Thyroid gland (tissue), 4 donors: ENCODE measurements around the gene IL17RA. TPM values are rescaled to one million over a fixed set of nuclear protein-coding genes. Genes with fewer than 3 reads are reported as not detected.
"Not testable (repeated sequence)": the region's sequence is repeated elsewhere in the genome, so short reads cannot be mapped to it uniquely, and the experiment has no call there.

Experiments
- DNase-seq, 2 donors: peaks; one replicate each; pipeline ENCODE4 v3.0.0-alpha.2; 2019
- H3K27ac ChIP-seq, 3 donors: fragments of 200-600 bp; sonication (generic); 1 replicate in 2 of 3; 2 replicates in 1 of 3; pipeline ENCODE4 v1.5.1; 2016 to 2019; ENCODE audit warnings: mild to moderate bottlenecking in 1 of 3, moderate library complexity in 1 of 3
- H3K27me3 ChIP-seq: fragments of 200-600 bp; sonication (generic); one replicate; pipeline ENCODE4 v1.5.1; 2019
- H3K36me3 ChIP-seq, 2 donors: fragments of 200-600 bp; sonication (generic); one replicate each; pipeline ENCODE4 v1.5.1; 2016 to 2019
- H3K4me1 ChIP-seq, 2 donors: fragments of 200-600 bp; sonication (generic); one replicate each; pipeline ENCODE4 v1.5.1; 2017 to 2019
- H3K4me3 ChIP-seq, 3 donors: fragments of 200-600 bp; sonication (generic); replicated peaks in 1 of 3; 1 replicate in 2 of 3; 2 replicates in 1 of 3; pipeline ENCODE4 v1.5.1; 2016; ENCODE audit warnings: mild to moderate bottlenecking in 1 of 3
- H3K9me3 ChIP-seq: fragments of 200-600 bp; sonication (generic); one replicate; pipeline ENCODE4 v1.5.1; 2017
- POLR2A ChIP-seq, 2 donors: fragments of 450-650 bp; IDR thresholded peaks; one replicate each; pipeline ENCODE4 v1.6.1; 2017; ENCODE audit warnings: antibody characterized with exemption in 2 of 2, mild to moderate bottlenecking in 2 of 2, moderate library complexity in 1 of 2
- WGBS, 2 donors: methylation state at CpG; one replicate each; pipeline ENCODE4 v1.1.5; 2017; 5-methylcytosine and 5-hydroxymethylcytosine counted together
- intact Hi-C: fragments of 100-400 bp; cut with DNase I; formaldehyde crosslinking; loops from one replicate; pipeline ENCODE4 v1.15.1; 2023
- total RNA-seq, 4 donors: library from RNA; depleted of rRNA; stranded (reverse); fragments of >200 nt; gene quantifications; one replicate each; pipeline ENCODE4 v1.2.3, GENCODE V29; 2016
- TF ChIP-seq, protein P1 (sequence below), 6 experiments: fragments of 200-600 bp in 3 of 6; fragments of 450-650 bp in 3 of 6; sonication (generic) in 3 of 6; IDR thresholded peaks; one replicate each; pipeline ENCODE4 v1.5.1; 2016 to 2019; ENCODE audit warnings: antibody characterized with exemption in 6 of 6, mild to moderate bottlenecking in 2 of 6, inconsistent platforms in 1 of 6, moderate library complexity in 1 of 6

The IL17RA gene
- total RNA-seq, 4 donors from 2014 or later, result 10.3 to 19.1 (median 15.5) TPM

DNA sequence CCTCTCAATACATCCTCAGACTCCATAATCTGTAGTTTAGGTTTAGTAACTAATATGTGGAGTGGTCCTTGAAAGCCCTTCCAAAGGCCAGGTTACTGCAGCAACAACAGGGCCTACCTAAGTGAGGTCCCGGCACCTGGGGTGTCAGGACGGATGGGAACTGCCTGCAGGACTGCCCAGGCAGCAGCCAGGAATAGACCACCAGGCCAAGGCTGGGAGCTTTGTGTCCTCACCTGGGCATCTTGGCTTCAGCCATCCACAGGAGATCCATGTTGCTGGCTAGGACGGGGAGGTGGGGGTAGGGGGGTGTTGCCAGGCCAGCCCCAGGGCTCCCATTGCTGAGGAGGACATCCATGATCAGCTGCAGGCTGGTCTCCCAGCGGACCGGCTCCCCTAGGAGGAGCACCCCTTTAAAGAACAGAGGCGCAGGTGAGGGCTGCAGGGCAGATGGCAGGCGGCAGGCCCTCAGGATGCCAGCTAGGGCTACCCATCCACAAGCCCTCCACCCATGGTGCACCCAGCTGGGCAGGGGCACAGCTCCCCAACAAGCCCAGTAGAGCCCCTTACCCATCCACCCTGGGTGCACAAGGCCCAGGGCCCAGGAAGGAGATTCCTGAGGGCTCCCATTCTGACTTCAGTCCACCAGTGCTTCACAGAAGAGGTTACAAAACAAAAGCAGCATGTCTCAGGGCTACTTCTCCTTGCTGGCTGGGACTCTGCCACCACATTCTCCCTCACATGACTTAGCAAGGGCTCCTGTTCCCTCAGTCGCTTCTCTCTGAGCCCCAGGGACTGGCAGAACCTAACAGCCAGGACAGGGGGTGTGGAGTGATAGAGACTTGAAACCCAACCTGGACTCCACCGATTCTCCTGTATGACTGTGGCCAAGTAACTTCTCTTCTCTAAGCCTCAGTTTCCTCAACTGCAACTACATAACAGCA is 56.3 kb downstream of the IL17RA start:
- 95 to 100% methylated on average over 4 to 7 of the region's 9 CpGs for WGBS, 2 donors
- DNase-seq, result no peak
- no peaks in the 10 kb centered on the region for H3K27me3 ChIP-seq
- peaks cover 18 to 28% of the 10 kb centered on the region in 2 donors for H3K36me3 ChIP-seq
- intact Hi-C loops, result no loop called here
- no peak overlapping the region for H3K4me3 ChIP-seq
- H3K9me3 ChIP-seq, result no peaks in the 10 kb centered on the region
- no peaks in the 10 kb centered on the region for H3K4me1 ChIP-seq
- TF ChIP-seq POLR2A (IDR thresholded peaks at IDR 0.05), result no peak
- TF ChIP-seq, protein P1, sequence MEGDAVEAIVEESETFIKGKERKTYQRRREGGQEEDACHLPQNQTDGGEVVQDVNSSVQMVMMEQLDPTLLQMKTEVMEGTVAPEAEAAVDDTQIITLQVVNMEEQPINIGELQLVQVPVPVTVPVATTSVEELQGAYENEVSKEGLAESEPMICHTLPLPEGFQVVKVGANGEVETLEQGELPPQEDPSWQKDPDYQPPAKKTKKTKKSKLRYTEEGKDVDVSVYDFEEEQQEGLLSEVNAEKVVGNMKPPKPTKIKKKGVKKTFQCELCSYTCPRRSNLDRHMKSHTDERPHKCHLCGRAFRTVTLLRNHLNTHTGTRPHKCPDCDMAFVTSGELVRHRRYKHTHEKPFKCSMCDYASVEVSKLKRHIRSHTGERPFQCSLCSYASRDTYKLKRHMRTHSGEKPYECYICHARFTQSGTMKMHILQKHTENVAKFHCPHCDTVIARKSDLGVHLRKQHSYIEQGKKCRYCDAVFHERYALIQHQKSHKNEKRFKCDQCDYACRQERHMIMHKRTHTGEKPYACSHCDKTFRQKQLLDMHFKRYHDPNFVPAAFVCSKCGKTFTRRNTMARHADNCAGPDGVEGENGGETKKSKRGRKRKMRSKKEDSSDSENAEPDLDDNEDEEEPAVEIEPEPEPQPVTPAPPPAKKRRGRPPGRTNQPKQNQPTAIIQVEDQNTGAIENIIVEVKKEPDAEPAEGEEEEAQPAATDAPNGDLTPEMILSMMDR (IDR thresholded peaks at IDR 0.05), result no peak
- no peak overlapping the region for H3K27ac ChIP-seq

GRCh38 chr22:17143101-17143500 is 58.3 kb downstream of the IL17RA start:
- Histone ChIP-seq H3K27ac (no peak overlapping the region), H3K4me3 (no peak overlapping the region), H3K27me3 (no peaks in the 10 kb centered on the region), H3K9me3 (no peaks in the 10 kb centered on the region), H3K4me1 (no peaks in the 10 kb centered on the region), H3K36me3 (peaks cover 16 to 18% of the 10 kb centered on the region in 2 donors)
- TF ChIP-seq POLR2A (IDR thresholded peaks at IDR 0.05), result no peak
- TF ChIP-seq, protein P1 (IDR thresholded peaks at IDR 0.05), result no peak
- intact Hi-C loops, result no loop called here
- WGBS, 2 donors, result 91 to 94% methylated on average over 9 of the region's 9 CpGs
- no peak for DNase-seq

DNA sequence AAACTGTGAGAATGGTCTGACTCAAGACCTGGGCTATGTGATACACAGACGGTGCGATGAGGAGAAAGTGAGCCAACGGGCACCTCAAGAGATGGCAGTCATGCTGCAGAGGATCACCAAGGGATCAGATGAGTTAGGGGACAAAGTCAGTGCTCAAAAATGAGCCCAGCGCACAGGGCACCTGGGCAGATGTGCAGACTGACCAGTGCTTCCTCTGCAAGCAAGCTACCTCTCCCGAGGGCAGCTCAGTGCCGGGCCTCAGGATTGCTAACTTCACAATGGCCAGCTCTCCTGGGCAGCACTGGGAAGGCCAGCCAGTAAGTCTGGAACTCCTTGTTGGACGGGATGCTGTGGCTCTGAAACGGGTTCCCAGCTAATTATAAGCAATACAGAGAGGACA is 59.0 kb downstream of the IL17RA start:
- intact Hi-C loops, result no loop called here
- Histone ChIP-seq H3K36me3 (peaks cover 12 to 18% of the 10 kb centered on the region in 2 donors), H3K27ac (no peak overlapping the region), H3K4me3 (no peak overlapping the region), H3K4me1 (no peaks in the 10 kb centered on the region), H3K27me3 (no peaks in the 10 kb centered on the region), H3K9me3 (no peaks in the 10 kb centered on the region)
- TF ChIP-seq, protein P1 (IDR thresholded peaks at IDR 0.05), result no peak
- TF ChIP-seq POLR2A (IDR thresholded peaks at IDR 0.05), result no peak
- no peak for DNase-seq
- WGBS, 2 donors, result 91 to 92% methylated on average over 8 of the region's 8 CpGs

- no peaks in the 10 kb centered on the region for H3K9me3 ChIP-seq
- no peak overlapping the region for H3K4me3 ChIP-seq
- peaks cover 12 to 18% of the 10 kb centered on the region in 2 donors for H3K36me3 ChIP-seq
- intact Hi-C loops, result no loop called here
- H3K27me3 ChIP-seq, result no peaks in the 10 kb centered on the region
- no peaks in the 10 kb centered on the region for H3K4me1 ChIP-seq
- no peak overlapping the region for H3K27ac ChIP-seq
- 100% methylated on average over 7 of the region's 8 CpGs; no CpG with 5 or more reads in 1 of the 2 donors for WGBS, 2 donors
- DNase-seq, result no peak
- no peak for TF ChIP-seq POLR2A (IDR thresholded peaks at IDR 0.05)
These were observed 60.4 kb downstream of the IL17RA start for GRCh38 chr22:17145021-17145680.

DNA sequence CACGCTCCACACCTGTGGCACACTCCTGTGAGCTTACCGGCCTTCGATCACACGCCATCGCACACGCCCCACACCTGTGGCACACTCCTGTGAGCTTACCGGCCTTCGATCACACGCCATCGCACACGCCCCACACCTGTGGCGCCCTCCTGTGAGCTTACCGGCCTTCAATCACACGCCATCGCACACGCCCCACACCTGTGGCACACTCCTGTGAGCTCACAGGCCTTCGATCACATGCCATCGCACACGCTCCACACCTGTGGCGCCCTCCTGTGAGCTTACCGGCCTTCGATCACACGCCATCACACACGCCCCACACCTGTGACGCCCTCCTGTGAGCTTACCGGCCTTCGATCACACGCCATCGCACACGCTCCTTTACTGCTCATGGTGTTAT is 62.7 kb downstream of the IL17RA start:
- 95 to 96% methylated on average over 30 of the region's 30 CpGs for WGBS, 2 donors
- H3K4me1 ChIP-seq, H3K4me3 ChIP-seq, DNase-seq, H3K9me3 ChIP-seq, H3K27ac ChIP-seq, intact Hi-C loops, H3K27me3 ChIP-seq: not testable (repeated sequence)
- H3K36me3 ChIP-seq, result peaks cover 7 to 13% of the 10 kb centered on the region in 2 donors
